GM18519 (cell line): ENCODE data around the gene HSPBAP1.
"Not testable (repeated sequence)": the region's sequence is repeated elsewhere in the genome, so short reads cannot be mapped to it uniquely, and the experiment has no call there.

Experiments
- ATAC-seq: cut with Tn5 transposase; IDR thresholded peaks from one replicate; pipeline ENCODE4 v1.9.1; 2021; ENCODE audit warnings: mild to moderate bottlenecking, moderate library complexity; ENCODE audit not compliant: unreplicated experiment, low FRiP score

HSPBAP1 gene

GRCh38 chr3:122786066-122786465 lies 7.6 kb downstream of the HSPBAP1 start:
- no peak for ATAC-seq

GRCh38 chr3:122785231-122785630 lies 8.4 kb downstream of the HSPBAP1 start:
- no peak for ATAC-seq

GRCh38 chr3:122784436-122784835 lies 9.2 kb downstream of the HSPBAP1 start:
- ATAC-seq: no peak

DNA sequence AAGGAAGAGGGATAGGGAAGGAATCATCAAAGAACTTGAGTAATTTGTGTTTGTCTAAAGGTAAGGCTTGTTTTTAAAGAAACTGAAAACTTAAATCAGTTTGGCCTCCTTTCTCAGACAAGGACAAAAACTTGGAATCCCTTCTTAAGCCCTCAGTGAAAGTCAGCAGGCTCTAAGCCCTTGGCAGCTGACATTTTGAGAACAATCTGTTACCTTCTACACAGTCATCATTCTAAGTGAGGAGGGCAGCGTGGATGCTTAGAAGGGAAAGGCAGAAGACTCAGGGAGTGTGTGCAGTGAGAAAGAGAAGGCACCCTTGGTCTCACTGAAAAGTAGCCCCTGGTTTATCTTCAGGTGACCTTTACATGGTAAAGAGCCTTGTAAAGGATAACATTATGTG lies 10.8 kb downstream of the HSPBAP1 start:
- no peak for ATAC-seq

DNA sequence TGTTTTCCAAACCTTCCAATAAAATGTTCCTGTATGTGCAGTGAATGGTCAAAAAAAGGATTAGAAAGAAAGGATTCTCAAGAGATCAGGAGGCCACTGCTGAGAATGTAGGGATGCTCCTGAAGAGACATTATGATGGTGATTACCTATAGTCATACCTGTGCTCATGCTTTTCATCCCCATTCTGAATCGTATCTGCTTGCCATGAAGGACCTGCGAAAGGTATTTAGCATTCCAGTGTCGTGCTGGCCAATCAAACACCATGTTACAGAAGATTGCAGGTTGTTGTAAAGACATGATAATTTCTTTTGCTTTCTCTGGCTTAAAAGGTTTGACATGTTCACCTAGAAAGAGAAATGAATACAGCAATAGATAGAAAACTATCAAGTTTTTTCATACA lies 16.1 kb downstream of the HSPBAP1 start:
- ATAC-seq: no peak

- ATAC-seq: no peak
Observed at GRCh38 chr3:122776675-122777468, 16.8 kb downstream of the HSPBAP1 start.

- ATAC-seq: no peak
Observed at GRCh38 chr3:122774564-122774963, 19.1 kb downstream of the HSPBAP1 start.

- ATAC-seq: no peak
Observed at GRCh38 chr3:122773944-122774509, 19.6 kb downstream of the HSPBAP1 start.

- ATAC-seq: no peak
Observed at GRCh38 chr3:122772827-122773226, 20.8 kb downstream of the HSPBAP1 start.

DNA sequence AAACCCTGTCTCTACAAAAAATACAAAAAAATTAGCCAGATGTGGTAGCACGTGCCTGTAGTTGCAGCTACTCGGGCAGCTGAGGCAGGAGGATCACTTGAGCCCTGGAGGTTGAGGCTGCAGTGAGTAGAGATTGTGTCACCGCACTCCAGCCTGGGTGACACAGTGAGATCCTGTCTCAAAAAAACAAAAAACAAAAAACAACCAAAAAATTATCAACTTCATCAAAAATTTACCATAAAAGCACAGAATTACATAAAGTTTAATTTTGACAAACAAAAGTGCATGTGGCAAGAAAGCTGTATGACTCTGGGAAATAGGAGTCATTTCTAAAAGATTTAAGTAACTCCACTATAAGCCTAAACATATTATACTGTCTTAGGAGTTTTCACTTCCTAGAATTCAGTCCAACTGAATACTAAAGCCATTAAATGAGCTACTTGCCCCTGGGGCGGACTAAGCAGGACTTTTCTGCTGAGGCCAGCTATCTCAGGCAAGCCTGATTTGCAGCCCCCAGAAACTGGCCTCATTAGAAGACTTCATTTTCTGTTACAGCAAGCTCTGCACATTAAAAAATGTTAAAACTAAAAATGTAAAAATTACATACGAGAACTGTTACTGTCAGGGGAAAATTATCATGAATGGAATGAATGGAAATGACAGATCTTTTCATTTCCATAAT lies 23.0 kb downstream of the HSPBAP1 start:
- ATAC-seq: no peak

- ATAC-seq: no peak
Observed at GRCh38 chr3:122767540-122768372, 25.9 kb downstream of the HSPBAP1 start.

GRCh38 chr3:122766430-122766829 lies 27.2 kb downstream of the HSPBAP1 start:
- no peak for ATAC-seq

DNA sequence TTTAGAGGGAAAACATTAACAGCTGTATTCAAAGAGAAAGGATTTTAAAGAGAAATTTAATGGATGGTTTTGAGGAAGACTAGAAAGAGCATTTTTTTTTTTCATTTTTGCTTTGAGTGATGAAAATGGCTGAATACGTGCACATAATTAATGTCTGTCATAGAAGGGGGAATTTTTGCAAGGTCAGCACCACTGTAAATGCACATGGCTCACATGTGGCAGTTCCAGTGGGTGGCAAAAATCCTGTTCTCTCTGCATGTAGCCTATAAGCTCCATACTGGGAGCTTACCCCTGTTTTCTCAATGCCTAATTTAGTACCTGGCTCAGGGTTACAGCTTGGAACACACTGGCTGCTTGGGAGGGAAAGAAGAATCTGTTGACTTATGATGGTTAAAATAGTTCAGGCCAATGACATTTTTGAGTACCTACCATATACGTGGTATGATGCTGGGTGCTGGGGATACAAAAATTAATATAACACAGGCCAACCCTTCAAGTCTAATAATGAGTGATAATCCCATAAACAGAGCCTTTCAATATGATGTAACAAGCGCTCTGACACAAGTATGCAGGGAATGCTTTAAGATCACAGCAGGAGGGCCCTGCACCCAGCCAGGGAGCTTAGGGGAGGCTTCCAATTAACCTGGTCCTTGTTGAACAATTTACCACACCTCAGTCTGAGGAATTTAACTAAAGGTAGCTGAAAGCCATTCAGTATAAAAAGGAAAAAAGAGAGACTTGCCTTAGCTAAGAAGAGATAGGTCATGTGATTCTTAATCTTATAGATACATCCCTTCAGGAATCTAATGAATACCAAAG lies 33.0 kb downstream of the HSPBAP1 start:
- ATAC-seq: no peak

DNA sequence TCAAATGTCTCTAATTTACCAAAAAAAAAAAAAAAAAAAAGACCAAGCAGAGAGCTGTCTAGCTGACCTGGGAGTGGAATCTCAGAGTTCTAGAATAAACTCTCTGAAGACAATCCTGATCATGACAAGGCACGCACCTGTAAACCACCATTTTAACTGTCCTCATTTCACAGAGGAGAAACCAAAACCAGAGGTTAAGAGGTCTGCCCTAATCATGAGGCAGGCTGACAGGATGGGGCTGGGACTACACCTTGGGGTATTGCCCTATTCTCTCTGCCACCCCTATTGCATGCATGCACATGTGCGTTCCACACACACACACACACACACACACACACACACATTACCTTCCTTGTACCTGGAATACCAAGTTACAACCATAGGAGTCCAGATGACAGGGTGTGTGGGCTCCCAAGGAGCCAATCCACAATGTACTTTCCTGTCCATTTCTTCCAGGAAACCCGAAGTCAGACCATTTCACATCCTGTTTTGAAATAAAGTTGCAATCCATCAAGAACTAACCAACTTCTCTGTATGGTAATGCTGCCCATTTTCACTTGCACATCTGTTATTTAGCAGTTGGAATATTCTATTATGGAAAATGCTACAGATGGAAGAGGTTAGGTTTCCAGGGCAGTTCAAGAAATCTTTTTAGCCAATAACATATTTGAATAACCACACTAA lies 34.6 kb downstream of the HSPBAP1 start:
- no peak for ATAC-seq

DNA sequence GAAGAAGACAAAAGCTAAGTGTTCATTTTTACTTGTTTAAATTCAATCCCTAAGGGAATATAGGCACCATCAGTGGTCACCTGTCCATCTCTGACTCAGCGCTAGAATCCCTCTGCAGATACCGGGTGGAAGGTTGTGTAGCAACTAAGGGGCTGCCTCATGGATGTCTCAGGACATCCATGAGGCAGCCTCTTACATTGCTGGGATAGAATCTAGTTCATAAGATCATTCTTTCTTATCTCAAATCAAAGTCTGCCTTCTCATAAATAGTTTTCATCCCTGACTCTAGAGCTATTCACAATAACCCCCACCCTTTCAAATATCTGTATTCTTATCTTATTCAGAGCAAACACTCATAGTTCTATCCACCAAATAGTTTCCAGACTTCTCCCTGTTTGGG lies 38.1 kb downstream of the HSPBAP1 start:
- ATAC-seq: no peak

DNA sequence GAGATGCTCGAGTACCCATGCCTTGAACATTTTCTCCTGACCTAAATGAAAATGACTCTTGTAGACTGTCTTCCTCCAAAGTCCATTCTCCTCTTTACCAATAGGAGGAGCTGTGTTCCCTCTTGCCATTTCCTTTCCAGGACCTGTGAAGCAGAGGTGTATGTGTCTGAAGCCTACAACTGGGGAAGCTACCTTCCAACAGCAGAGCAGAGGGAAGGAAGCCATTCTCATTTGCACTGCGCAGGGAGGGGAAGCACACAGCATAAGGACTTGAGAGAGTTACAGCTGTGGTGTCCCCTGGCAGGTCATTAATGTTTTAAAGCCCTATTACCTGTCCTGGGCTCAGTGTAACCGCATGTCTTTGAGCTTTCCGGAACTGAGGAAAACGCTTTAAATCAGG lies 38.7 kb downstream of the HSPBAP1 start:
- ATAC-seq: no peak

DNA sequence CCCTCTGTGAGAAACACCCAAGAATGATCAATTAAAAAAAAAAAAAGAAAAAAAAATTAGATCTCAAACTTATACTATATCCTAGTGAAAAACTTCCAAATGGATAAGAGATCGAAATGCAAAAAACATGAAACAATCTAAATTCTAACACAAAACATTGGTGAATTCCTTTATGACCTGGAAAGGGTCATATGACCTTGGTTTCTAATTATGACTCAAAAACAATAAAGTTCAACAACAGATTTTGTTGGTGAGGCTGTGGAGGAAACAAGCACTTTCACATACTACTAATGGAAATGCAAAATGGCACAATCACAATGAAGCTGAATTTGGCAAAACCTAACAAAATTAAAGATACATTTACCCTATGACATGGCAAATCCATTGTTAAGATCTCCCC lies 45.3 kb downstream of the HSPBAP1 start:
- no peak for ATAC-seq

- not testable (repeated sequence) for ATAC-seq
Observed at GRCh38 chr3:122747295-122747694, 46.3 kb downstream of the HSPBAP1 start.

GRCh38 chr3:122745369-122746021 lies 48.1 kb downstream of the HSPBAP1 start:
- no peak for ATAC-seq
